Caco-2 (cell line): ENCODE results near the gene PRRC1. TPM values are rescaled to one million over a fixed set of nuclear protein-coding genes. Genes with fewer than 3 reads are reported as not detected.

Source experiments
- BruUV-seq: library from RNA; stranded (reverse); fragments of 400-500 nt; replicated peaks from 2 replicates; lab custom pipeline; 2021; lab: Mats Ljungman, UMichigan
- CTCF ChIA-PET: fragments of 300-600 bp; sonication (Branson Sonifier 250); formaldehyde crosslinking; loops from one replicate; lab custom pipeline; 2022; ENCODE audit warnings: antibody characterized with exemption; lab: Charles Lee
- POLR2A ChIA-PET: fragments of 300-600 bp; sonication (Branson Sonifier 250); formaldehyde crosslinking; loops from one replicate; lab custom pipeline; 2022; ENCODE audit warnings: antibody characterized with exemption; lab: Charles Lee
- DNase-seq, 2 experiments: peaks; one replicate each; pipeline versions ENCODE4 v3.0.0 to v3.0.0-alpha.2; 2020 to 2022
- H3K27me3 ChIP-seq: replicated peaks from 2 replicates; pipeline ENCODE4 v1.6.0; 2011; ENCODE audit warnings: low read length; ENCODE audit not compliant: control insufficient read depth, insufficient read depth
- H3K36me3 ChIP-seq: 2 replicates; pipeline ENCODE4 v1.5.1; 2011; ENCODE audit warnings: low read length; ENCODE audit not compliant: control insufficient read depth, insufficient read depth
- H3K4me1 ChIP-seq: fragments of 250-450 bp; sonication (Bioruptor Pico); 2 replicates; pipeline ENCODE4 v1.5.1; 2020; ENCODE audit warnings: mild to moderate bottlenecking
- H3K4me3 ChIP-seq: 2 replicates; pipeline ENCODE4 v1.5.1; 2011; ENCODE audit warnings: low read depth, mild to moderate bottlenecking, control low read depth, low read length
- H3K9me3 ChIP-seq: fragments of 250-450 bp; sonication (Bioruptor Pico); 2 replicates; pipeline ENCODE4 v1.5.1; 2020; ENCODE audit warnings: mild to moderate bottlenecking, moderate library complexity
- H3K27ac Mint-ChIP-seq: one replicate; pipeline ENCODE4 v1.8.0; 2022; ENCODE audit warnings: mixed read lengths; ENCODE audit not compliant: unreplicated experiment
- H3K27me3 Mint-ChIP-seq: one replicate; pipeline ENCODE4 v1.8.0; 2022; ENCODE audit warnings: mixed read lengths; ENCODE audit not compliant: insufficient read depth, unreplicated experiment
- H3K36me3 Mint-ChIP-seq: one replicate; pipeline ENCODE4 v1.8.0; 2022; ENCODE audit warnings: mild to moderate bottlenecking, mixed read lengths; ENCODE audit not compliant: insufficient read depth, unreplicated experiment
- H3K4me1 Mint-ChIP-seq: one replicate; pipeline ENCODE4 v1.8.0; 2022; ENCODE audit warnings: low read depth, mixed read lengths; ENCODE audit not compliant: unreplicated experiment
- H3K4me3 Mint-ChIP-seq: one replicate; pipeline ENCODE4 v1.8.0; 2022; ENCODE audit warnings: mild to moderate bottlenecking, moderate library complexity, mixed read lengths; ENCODE audit not compliant: unreplicated experiment
- H3K9me3 Mint-ChIP-seq: one replicate; pipeline ENCODE4 v1.8.0; 2022; ENCODE audit warnings: mixed read lengths; ENCODE audit not compliant: unreplicated experiment
- CTCF ChIP-seq, 2 experiments: fragments of 200-600 bp in 1 of 2; IDR thresholded peaks; 1 replicate in 1 of 2; 2 replicates in 1 of 2; pipeline versions ENCODE4 v1.5.1 to v1.8.0; 2011 to 2022; ENCODE audit warnings: antibody characterized with exemption in 1 of 2, control low read depth in 1 of 2, inconsistent platforms in 1 of 2, low read depth in 1 of 2, low read length in 1 of 2, mild to moderate bottlenecking in 1 of 2, moderate library complexity in 1 of 2; ENCODE audit not compliant: insufficient read depth in 1 of 2, severe bottlenecking in 1 of 2, unreplicated experiment in 1 of 2
- intact Hi-C: fragments of 100-400 bp; cut with micrococcal nuclease; formaldehyde crosslinking; loops from one replicate; pipeline ENCODE4 v1.10.0; 2022; ENCODE audit not compliant: unreplicated experiment
- total RNA-seq: library from RNA; stranded (reverse); gene quantifications from 2 replicates; pipeline ENCODE4 v1.2.3, GENCODE V29; 2022

PRRC1 gene
- total RNA-seq, 1 experiment from 2014 or later, result 81.7 TPM

GRCh38 chr5:127595484-127596368 is 78.3 kb downstream of the PRRC1 start:
- no peak for DNase-seq
- no peaks in the 10 kb centered on the region for H3K36me3 Mint-ChIP-seq
- peaks cover 8% of the 10 kb centered on the region for H3K9me3 Mint-ChIP-seq
- H3K27ac Mint-ChIP-seq, result no peak overlapping the region
- H3K4me3 Mint-ChIP-seq, result no peak overlapping the region
- Histone ChIP-seq H3K4me3 (no peak overlapping the region), H3K27me3 (no peaks in the 10 kb centered on the region), H3K4me1 (no peaks in the 10 kb centered on the region), H3K9me3 (no peaks in the 10 kb centered on the region), H3K36me3 (no peaks in the 10 kb centered on the region)
- intact Hi-C loops, result no loop called here
- ChIA-PET CTCF (interaction anchor here (0.6 kb wide), 1 partner anchor 561 kb away, joined by 4 read pairs; no protein-coding TSS in a partner anchor), POLR2A (no interaction called here)
- H3K27me3 Mint-ChIP-seq, result no peaks in the 10 kb centered on the region
- no peak for TF ChIP-seq CTCF (IDR thresholded peaks at IDR 0.05; ENCODE audit: insufficient read depth in 1 of 2, low read depth in 1 of 2, low read length in 1 of 2, severe bottlenecking in 1 of 2, unreplicated experiment in 1 of 2)
- H3K4me1 Mint-ChIP-seq, result no peaks in the 10 kb centered on the region
- BruUV-seq, result no TSS peak

- no peak for DNase-seq
- peaks cover 8% of the 10 kb centered on the region for H3K9me3 Mint-ChIP-seq
Measured at GRCh38 chr5:127596501-127596900, 79.1 kb downstream of the PRRC1 start.

GRCh38 chr5:127599320-127599719 is 81.9 kb downstream of the PRRC1 start:
- Mint-ChIP-seq H3K27me3 (no peaks in the 10 kb centered on the region), H3K36me3 (no peaks in the 10 kb centered on the region), H3K4me1 (no peaks in the 10 kb centered on the region), H3K27ac (no peak overlapping the region), H3K4me3 (no peak overlapping the region), H3K9me3 (peaks cover 8% of the 10 kb centered on the region)
- ChIA-PET POLR2A (no interaction called here), CTCF (no interaction called here)
- Histone ChIP-seq H3K4me3 (no peak overlapping the region), H3K36me3 (no peaks in the 10 kb centered on the region), H3K27me3 (no peaks in the 10 kb centered on the region), H3K9me3 (no peaks in the 10 kb centered on the region), H3K4me1 (no peaks in the 10 kb centered on the region)
- no peak for DNase-seq
- TF ChIP-seq CTCF (IDR thresholded peaks at IDR 0.05; ENCODE audit: insufficient read depth in 1 of 2, low read depth in 1 of 2, low read length in 1 of 2, severe bottlenecking in 1 of 2, unreplicated experiment in 1 of 2), result no peak
- no TSS peak for BruUV-seq
- intact Hi-C loops, result no loop called here

More at GRCh38 chr5:127596501-127596900, 79.1 kb downstream of the PRRC1 start:
- no peak overlapping the region for H3K27ac Mint-ChIP-seq
- H3K4me3 ChIP-seq, result no peak overlapping the region
- no peaks in the 10 kb centered on the region for H3K4me1 ChIP-seq
- H3K9me3 ChIP-seq, result no peaks in the 10 kb centered on the region
- no peaks in the 10 kb centered on the region for H3K36me3 Mint-ChIP-seq
- no peak for TF ChIP-seq CTCF (IDR thresholded peaks at IDR 0.05; ENCODE audit: insufficient read depth in 1 of 2, low read depth in 1 of 2, low read length in 1 of 2, severe bottlenecking in 1 of 2, unreplicated experiment in 1 of 2)
- no peaks in the 10 kb centered on the region for H3K36me3 ChIP-seq
- BruUV-seq, result no TSS peak
- intact Hi-C loops, result no loop called here
- H3K4me3 Mint-ChIP-seq, result no peak overlapping the region
- POLR2A ChIA-PET, result no interaction called here
- CTCF ChIA-PET, result no interaction called here
- no peaks in the 10 kb centered on the region for H3K27me3 Mint-ChIP-seq
- no peaks in the 10 kb centered on the region for H3K27me3 ChIP-seq
- H3K4me1 Mint-ChIP-seq, result no peaks in the 10 kb centered on the region
